Keratinocyte (primary cell): ENCODE measurements around the gene AFAP1L2. TPM values are rescaled to one million over a fixed set of nuclear protein-coding genes. Genes with fewer than 3 reads are reported as not detected.
A peak's percentile ranks its signal among the peaks of the same experiment; 100 is the strongest.

ENCODE experiments used
- DNase-seq: peaks from one replicate; pipeline ENCODE4 v3.0.0-alpha.2; 2011; ENCODE audit warnings: low read depth, missing footprints, low spot score
- FAIRE-seq: peaks from 2 replicates; lab custom pipeline; 2011; peaks lifted over from hg19 to GRCh38; lab: Jason Lieb, UNC
- H2AFZ ChIP-seq: 2 replicates; pipeline ENCODE4 v1.6.0; 2012; ENCODE audit warnings: low read length, control low read depth, inconsistent platforms; ENCODE audit not compliant: control insufficient read depth
- H3K27ac ChIP-seq: 2 replicates; pipeline ENCODE4 v1.5.1; 2011; ENCODE audit warnings: low read length; ENCODE audit not compliant: control insufficient read depth, insufficient read depth
- H3K27me3 ChIP-seq: 3 replicates; pipeline ENCODE4 v1.6.0; 2011; ENCODE audit warnings: low read length; ENCODE audit not compliant: control insufficient read depth, insufficient read depth; ENCODE audit errors: extremely low read depth
- H3K36me3 ChIP-seq, 2 experiments: 2 replicates in 1 of 2; 3 replicates in 1 of 2; pipeline ENCODE4 v1.5.1; 2011; ENCODE audit warnings: low read length in 2 of 2, mild to moderate bottlenecking in 1 of 2; ENCODE audit not compliant: control insufficient read depth in 2 of 2, insufficient read depth in 2 of 2; ENCODE audit errors: extremely low read depth in 1 of 2
- H3K4me1 ChIP-seq: 3 replicates; pipeline ENCODE4 v1.5.1; 2011; ENCODE audit warnings: low read length; ENCODE audit not compliant: control insufficient read depth, insufficient read depth; ENCODE audit errors: extremely low read depth
- H3K4me2 ChIP-seq: 3 replicates; pipeline ENCODE4 v1.6.0; 2011; ENCODE audit warnings: low read depth, low read length; ENCODE audit not compliant: control insufficient read depth, insufficient read depth; ENCODE audit errors: extremely low read depth
- H3K4me3 ChIP-seq, 3 experiments: fragments of 200-600 bp in 1 of 3; sonication (generic) in 1 of 3; 2 replicates in 2 of 3; 3 replicates in 1 of 3; pipeline ENCODE4 v1.5.1; 2011 to 2016; ENCODE audit warnings: low read length in 3 of 3, mild to moderate bottlenecking in 3 of 3, control low read depth in 2 of 3, inconsistent platforms in 1 of 3, low read depth in 1 of 3, mixed read lengths in 1 of 3, mixed run types in 1 of 3, moderate library complexity in 1 of 3; ENCODE audit not compliant: control insufficient read depth in 2 of 3, insufficient read depth in 2 of 3; ENCODE audit errors: extremely low read depth in 1 of 3
- H3K79me2 ChIP-seq: 2 replicates; pipeline ENCODE4 v1.6.0; 2012; ENCODE audit warnings: low read length; ENCODE audit not compliant: control insufficient read depth, insufficient read depth
- H3K9ac ChIP-seq: 3 replicates; pipeline ENCODE4 v1.6.0; 2011; ENCODE audit warnings: low read length; ENCODE audit not compliant: control insufficient read depth, insufficient read depth; ENCODE audit errors: extremely low read depth
- H3K9me1 ChIP-seq: 3 replicates; pipeline ENCODE4 v1.6.0; 2011; ENCODE audit warnings: low read length; ENCODE audit not compliant: control insufficient read depth, insufficient read depth; ENCODE audit errors: extremely low read depth
- H3K9me3 ChIP-seq: 2 replicates; pipeline ENCODE4 v1.5.1; 2012; ENCODE audit warnings: low read depth, low read length; ENCODE audit not compliant: control insufficient read depth
- H4K20me1 ChIP-seq: 3 replicates; pipeline ENCODE4 v1.6.0; 2011; ENCODE audit warnings: low read length; ENCODE audit not compliant: control insufficient read depth, insufficient read depth; ENCODE audit errors: extremely low read depth
- EZH2 ChIP-seq: IDR thresholded peaks from one replicate; pipeline ENCODE4 v1.6.1; 2012; ENCODE audit warnings: inconsistent platforms, mild to moderate bottlenecking, low read length, moderate library complexity
- dilution Hi-C: fragments of 300-500 bp; cut with MboI; formaldehyde crosslinking; loops from one replicate; pipeline ENCODE4 v1.7.0; 2020; ENCODE audit warnings: low sequenced_read_pairs; ENCODE audit not compliant: extremely low pct_ligation_motif_present
- polyA plus RNA-seq, 5 experiments: library from polyadenylated mRNA; depleted of rRNA in 3 of 5; stranded (reverse) in 3 of 5; stranded (forward) in 1 of 5; unstranded in 1 of 5; fragments of >200 nt; gene quantifications; 1 replicate in 1 of 5; 2 replicates in 3 of 5; 3 replicates in 1 of 5; pipeline versions ENCODE4 v1.2.1 to v1.2.3, GENCODE V29; 2011 to 2012; ENCODE audit warnings: missing spikeins in 2 of 5, low read depth in 1 of 5, low replicate concordance in 1 of 5
- TF ChIP-seq, protein P1 (sequence below), 3 experiments: IDR thresholded peaks in 1 of 3; conservative IDR thresholded peaks in 1 of 3; optimal IDR thresholded peaks in 1 of 3; 2 replicates in 2 of 3; 3 replicates in 1 of 3; pipeline versions ENCODE3 to v1.5.1; 2011; ENCODE audit warnings: low read length in 3 of 3, mild to moderate bottlenecking in 3 of 3, moderate library complexity in 2 of 3, control low read depth in 1 of 3, inconsistent platforms in 1 of 3; ENCODE audit not compliant: insufficient read depth in 2 of 3; ENCODE audit errors: extremely low read depth in 1 of 3

The AFAP1L2 gene
- polyA plus RNA-seq, 1 donor (not counting 4 experiments of a cell fraction or from before 2014, with no cell fraction given): 40.4 TPM

DNA sequence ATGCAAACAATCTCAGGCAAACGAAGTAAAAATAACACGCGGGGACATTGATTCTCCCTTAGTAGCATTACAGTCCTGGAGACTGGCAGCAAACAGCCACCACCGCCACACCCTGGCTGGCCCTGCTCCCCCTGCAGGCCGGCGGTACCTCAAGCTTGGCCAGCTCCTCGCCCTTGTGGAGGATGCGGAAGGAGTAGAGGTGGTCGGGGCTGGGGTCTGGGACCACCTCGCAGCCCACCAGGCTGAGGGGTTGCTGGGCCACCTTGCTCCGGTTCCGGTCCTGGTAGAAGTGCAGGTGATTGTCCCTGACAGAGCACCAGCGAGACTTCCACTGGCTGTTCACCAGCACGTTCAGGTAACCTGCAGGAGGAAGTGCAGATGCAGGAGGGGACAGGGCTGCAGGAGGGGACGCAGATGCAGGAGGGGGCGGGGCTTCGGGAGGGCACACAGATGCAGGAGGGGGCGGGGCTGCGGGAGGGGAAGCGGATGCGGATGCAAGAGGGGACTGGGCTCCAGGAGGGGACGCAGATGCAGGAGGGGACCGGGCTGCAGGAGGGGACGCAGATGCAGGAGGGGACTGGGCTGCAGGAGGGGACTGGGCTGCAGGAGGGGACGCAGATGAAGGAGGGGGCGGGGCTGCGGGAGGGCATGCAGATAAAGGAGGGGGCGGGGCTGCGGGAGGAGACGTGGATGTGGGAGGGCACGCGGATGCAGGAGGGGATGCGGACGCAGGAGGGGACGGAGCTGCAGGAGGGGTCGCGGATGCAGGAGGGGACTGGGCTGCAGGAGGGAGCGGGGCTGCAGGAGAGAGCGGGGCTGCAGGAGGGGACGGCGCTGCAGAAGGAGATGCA lies 99.5 kb downstream of the AFAP1L2 start:
- H4K20me1 ChIP-seq: no peaks in the 10 kb centered on the region
- H2AFZ ChIP-seq: no peak overlapping the region
- dilution Hi-C loops: no loop called here
- H3K9ac ChIP-seq: no peak overlapping the region
- H3K36me3 ChIP-seq: peaks cover 17 to 34% of the 10 kb centered on the region in 2 experiments
- H3K27me3 ChIP-seq: no peaks in the 10 kb centered on the region
- no peaks in the 10 kb centered on the region for H3K79me2 ChIP-seq
- peaks cover 36% of the 10 kb centered on the region for H3K4me1 ChIP-seq
- H3K27ac ChIP-seq: no peak overlapping the region
- no peak for FAIRE-seq
- H3K4me3 ChIP-seq: no peak overlapping the region
- TF ChIP-seq, protein P1, sequence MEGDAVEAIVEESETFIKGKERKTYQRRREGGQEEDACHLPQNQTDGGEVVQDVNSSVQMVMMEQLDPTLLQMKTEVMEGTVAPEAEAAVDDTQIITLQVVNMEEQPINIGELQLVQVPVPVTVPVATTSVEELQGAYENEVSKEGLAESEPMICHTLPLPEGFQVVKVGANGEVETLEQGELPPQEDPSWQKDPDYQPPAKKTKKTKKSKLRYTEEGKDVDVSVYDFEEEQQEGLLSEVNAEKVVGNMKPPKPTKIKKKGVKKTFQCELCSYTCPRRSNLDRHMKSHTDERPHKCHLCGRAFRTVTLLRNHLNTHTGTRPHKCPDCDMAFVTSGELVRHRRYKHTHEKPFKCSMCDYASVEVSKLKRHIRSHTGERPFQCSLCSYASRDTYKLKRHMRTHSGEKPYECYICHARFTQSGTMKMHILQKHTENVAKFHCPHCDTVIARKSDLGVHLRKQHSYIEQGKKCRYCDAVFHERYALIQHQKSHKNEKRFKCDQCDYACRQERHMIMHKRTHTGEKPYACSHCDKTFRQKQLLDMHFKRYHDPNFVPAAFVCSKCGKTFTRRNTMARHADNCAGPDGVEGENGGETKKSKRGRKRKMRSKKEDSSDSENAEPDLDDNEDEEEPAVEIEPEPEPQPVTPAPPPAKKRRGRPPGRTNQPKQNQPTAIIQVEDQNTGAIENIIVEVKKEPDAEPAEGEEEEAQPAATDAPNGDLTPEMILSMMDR (optimal IDR thresholded peaks at IDR 0.05 in 1 of 3, IDR thresholded peaks at IDR 0.05 in 1 of 3, conservative IDR thresholded peaks at IDR 0.05 in 1 of 3; ENCODE audit: extremely low read depth in 1 of 3, insufficient read depth in 2 of 3, low read length in 3 of 3): peak; percentile 38 to 73 (median 40)
- TF ChIP-seq EZH2: no peak
- H3K9me1 ChIP-seq: no peaks in the 10 kb centered on the region
- H3K9me3 ChIP-seq: no peaks in the 10 kb centered on the region
- DNase-seq: no peak
- no peak overlapping the region for H3K4me2 ChIP-seq

DNA sequence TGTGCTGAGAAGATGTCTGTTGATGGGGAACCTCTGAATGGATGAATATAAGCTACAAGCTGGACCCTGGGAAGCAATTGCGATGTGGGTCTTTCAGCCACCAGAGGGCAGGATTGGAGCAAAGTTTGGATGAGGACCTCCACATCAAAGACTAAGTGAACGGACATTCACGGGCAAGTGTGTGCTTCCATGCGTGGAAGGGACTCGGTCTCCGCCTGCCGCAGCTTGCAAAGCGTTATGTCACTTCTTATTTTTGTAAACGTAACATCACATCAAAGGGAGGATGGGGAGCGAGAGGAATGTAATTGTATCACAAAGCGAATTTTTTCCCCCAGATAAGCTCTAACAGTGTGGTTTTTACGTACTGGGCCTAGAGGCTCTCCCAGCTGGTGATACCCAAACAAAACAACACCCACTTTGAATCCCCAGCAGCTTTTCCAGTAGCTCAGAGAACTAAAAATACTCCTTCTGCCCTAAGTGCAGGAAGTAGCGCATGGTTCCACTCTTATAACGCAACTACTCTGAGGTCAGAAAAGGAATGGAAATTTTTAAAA lies 100.2 kb downstream of the AFAP1L2 start:
- H3K27ac ChIP-seq: no peak overlapping the region
- H3K79me2 ChIP-seq: no peaks in the 10 kb centered on the region
- peak; percentile 98 for FAIRE-seq

More for the DNA sequence above, 100.2 kb downstream of the AFAP1L2 start:
- Histone ChIP-seq H3K27me3 (no peaks in the 10 kb centered on the region), H3K4me2 (no peak overlapping the region), H3K9me3 (no peaks in the 10 kb centered on the region), H2AFZ (no peak overlapping the region), H3K9me1 (no peaks in the 10 kb centered on the region), H3K36me3 (peaks cover 18 to 30% of the 10 kb centered on the region in 2 experiments), H4K20me1 (no peaks in the 10 kb centered on the region), H3K9ac (no peak overlapping the region), H3K4me3 (no peak overlapping the region), H3K4me1 (peaks cover 36% of the 10 kb centered on the region)
- no peak for DNase-seq
- dilution Hi-C loops: no loop called here
- TF ChIP-seq, protein P1 (optimal IDR thresholded peaks at IDR 0.05 in 1 of 3, IDR thresholded peaks at IDR 0.05 in 1 of 3, conservative IDR thresholded peaks at IDR 0.05 in 1 of 3; ENCODE audit: extremely low read depth in 1 of 3, insufficient read depth in 2 of 3, low read length in 3 of 3): peak; percentile 76 to 93 (median 93)
- TF ChIP-seq EZH2: no peak
